Activated naive CD8-positive, alpha-beta T cell treated with anti-CD3 and anti-CD28 coated beads, Interleukin-2, amount 50 U/mL, for 24 hours (primary cell): ENCODE measurements around the gene NSMF.
"Not testable (repeated sequence)": the region's sequence is repeated elsewhere in the genome, so short reads cannot be mapped to it uniquely, and the experiment has no call there.

Experiments
- ATAC-seq: fragments of 150-1000 bp; cut with Tn5 transposase; one replicate; pipeline ENCODE4 v1.10.0; 2021
- DNase-seq: peaks from one replicate; pipeline ENCODE4 v3.0.0; 2021
- H3K27ac Mint-ChIP-seq: one replicate; pipeline ENCODE4 v1.8.0; 2021; ENCODE audit warnings: mild to moderate bottlenecking, mixed read lengths
- H3K27me3 Mint-ChIP-seq: one replicate; pipeline ENCODE4 v1.8.0; 2021; ENCODE audit warnings: mixed read lengths
- H3K36me3 Mint-ChIP-seq: one replicate; pipeline ENCODE4 v1.8.0; 2021; ENCODE audit warnings: low read depth, mixed read lengths
- H3K4me1 Mint-ChIP-seq: one replicate; pipeline ENCODE4 v1.8.0; 2021; ENCODE audit warnings: mixed read lengths
- H3K4me3 Mint-ChIP-seq: one replicate; pipeline ENCODE4 v1.8.0; 2021; ENCODE audit warnings: mild to moderate bottlenecking, moderate library complexity, mixed read lengths
- H3K9me3 Mint-ChIP-seq: one replicate; pipeline ENCODE4 v1.8.0; 2021; ENCODE audit warnings: mixed read lengths

NSMF gene

DNA sequence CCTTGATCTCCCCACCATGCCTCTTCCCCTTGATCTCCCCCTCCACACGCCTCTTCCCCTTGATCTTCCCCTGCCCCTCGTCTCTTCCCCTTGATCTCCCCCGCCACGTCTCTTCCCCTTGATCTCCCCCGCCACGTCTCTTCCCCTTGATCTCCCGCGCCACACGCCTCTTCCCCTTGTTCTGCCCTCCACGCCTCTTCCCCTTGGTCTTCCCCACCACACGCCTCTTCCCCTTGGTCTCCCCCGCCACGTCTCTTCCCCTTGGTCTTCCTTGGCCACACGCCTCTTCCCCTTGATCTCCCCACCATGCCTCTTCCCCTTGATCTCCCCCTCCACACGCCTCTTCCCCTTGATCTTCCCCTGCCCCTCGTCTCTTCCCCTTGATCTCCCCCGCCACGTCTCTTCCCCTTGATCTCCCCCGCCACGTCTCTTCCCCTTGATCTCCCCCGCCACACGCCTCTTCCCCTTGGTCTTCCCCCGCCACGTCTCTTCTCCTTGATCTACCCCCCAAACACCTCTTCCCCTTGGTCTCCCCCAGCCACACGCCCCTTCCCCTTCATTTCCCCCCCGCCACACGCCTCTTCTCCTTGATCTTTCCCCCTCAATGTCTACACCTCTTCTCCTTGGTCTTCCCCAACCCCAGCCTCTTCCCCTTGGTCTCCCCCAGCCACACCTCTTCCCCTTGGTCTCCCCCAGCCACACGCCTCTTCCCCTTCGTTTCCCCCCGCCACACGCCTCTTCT, 7.7 kb downstream of the NSMF start:
- H3K4me3 Mint-ChIP-seq, H3K27me3 Mint-ChIP-seq, H3K27ac Mint-ChIP-seq, ATAC-seq, H3K9me3 Mint-ChIP-seq, DNase-seq: not testable (repeated sequence)
- Mint-ChIP-seq H3K4me1 (peaks cover 29% of the 10 kb centered on the region), H3K36me3 (peaks cover 21% of the 10 kb centered on the region)

DNA sequence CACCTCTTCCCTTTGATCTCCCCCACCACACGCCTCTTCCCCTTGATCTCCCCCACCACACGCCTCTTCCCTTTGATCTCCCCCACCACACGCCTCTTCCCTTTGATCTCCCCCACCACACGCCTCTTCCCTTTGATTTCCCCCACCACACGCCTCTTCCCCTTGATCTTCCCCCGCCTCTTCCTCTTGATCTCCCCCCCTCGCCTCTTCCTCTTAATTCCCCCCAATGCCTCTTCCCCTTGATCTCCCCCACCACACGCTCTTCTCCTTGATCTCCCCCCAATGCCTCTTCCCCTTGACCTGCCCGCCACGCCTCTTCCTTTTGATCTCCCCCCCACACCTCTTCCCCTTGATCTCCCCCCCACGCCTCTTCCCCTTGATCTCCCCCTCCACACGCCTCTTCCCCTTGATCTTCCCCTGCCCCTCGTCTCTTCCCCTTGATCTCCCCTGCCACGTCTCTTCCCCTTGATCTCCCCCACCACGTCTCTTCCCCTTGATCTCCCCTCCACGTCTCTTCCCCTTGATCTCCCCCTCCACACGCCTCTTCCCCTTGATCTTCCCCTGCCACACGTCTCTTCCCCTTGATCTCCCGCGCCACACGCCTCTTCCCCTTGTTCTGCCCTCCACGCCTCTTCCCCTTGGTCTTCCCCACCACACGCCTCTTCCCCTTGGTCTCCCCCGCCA, 8.5 kb downstream of the NSMF start:
- ATAC-seq, H3K9me3 Mint-ChIP-seq, H3K4me3 Mint-ChIP-seq, H3K27ac Mint-ChIP-seq, DNase-seq, H3K27me3 Mint-ChIP-seq: not testable (repeated sequence)
- H3K4me1 Mint-ChIP-seq, result peaks cover 26% of the 10 kb centered on the region
- H3K36me3 Mint-ChIP-seq, result peaks cover 16% of the 10 kb centered on the region

DNA sequence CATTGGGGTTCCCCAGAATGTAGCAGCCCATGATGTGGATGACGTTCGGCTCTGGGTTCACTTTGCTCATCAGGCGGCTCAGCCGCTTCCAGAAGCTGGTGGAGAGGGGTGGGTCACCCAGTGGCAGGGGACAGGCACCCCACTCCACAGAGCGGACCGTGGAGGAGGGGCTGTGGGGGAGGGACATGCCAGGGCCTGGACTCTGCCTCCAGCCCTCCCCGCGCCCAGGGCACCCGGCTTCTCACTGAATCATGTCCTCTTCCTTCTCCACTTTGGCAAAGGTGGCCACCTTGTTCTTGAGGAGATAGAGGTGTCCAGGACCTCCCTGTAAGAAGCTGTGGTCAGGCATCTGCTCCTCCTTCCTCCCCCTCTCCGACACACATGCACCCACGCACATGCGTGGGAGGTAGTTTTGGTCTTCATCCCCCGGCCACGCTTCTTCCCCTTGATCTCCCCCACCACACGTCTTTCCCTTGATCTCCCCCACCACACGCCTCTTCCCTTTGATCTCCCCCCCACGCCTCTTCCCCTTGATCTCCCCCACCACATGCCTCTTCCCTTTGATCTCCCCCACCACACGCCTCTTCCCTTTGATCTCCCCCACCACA, 9.1 kb downstream of the NSMF start:
- Mint-ChIP-seq H3K4me3 (no peak overlapping the region), H3K36me3 (peaks cover 13% of the 10 kb centered on the region)

DNA sequence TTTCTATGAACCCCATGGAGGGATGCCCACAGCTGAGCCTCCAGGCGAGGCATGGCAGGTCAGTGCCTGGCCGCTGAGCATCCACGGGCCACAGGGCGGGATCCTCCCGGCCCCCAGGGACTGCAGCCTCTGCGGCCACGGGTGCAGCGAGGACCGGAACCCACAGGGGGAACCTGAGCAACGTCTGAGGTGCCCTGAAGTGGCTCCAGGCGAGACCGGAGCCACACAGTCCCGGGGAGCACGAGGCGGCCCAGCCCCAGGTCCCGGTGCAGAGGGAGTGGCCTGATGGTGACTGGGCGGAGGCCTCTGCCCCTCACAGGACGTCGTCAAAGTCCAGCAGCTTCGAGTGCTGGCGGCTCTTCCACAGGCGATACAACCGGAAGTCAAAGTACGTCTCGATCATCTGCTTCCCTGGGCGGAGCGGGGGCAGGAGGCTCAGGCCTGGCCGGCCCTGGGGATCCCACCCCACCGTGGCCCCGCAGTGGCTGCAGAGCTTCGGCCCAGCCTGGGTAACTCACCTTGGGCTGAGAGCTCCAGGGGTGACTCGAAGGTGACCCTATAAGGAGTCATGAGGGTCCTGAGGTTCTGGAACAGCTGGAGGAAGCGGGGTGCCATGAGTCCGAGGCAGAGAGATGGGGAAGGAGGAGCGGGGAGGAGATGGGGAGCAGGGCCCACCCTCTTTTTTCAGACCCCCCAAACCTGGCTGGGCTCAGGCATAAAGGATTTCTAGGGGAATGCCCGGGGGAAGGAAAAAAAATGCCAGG, 9.9 kb downstream of the NSMF start:
- Mint-ChIP-seq H3K36me3 (peaks cover 11% of the 10 kb centered on the region), H3K4me3 (no peak overlapping the region), H3K27ac (no peak overlapping the region), H3K27me3 (peaks cover 4% of the 10 kb centered on the region), H3K4me1 (peaks cover 27% of the 10 kb centered on the region), H3K9me3 (no peaks in the 10 kb centered on the region)
- ATAC-seq (no peak), DNase-seq (no peak)

More for the DNA sequence above, 9.1 kb downstream of the NSMF start:
- no peak for DNase-seq
- ATAC-seq, result no peak
- peaks cover 31% of the 10 kb centered on the region for H3K4me1 Mint-ChIP-seq
- H3K27ac Mint-ChIP-seq, result no peak overlapping the region
- no peaks in the 10 kb centered on the region for H3K9me3 Mint-ChIP-seq
- H3K27me3 Mint-ChIP-seq, result no peaks in the 10 kb centered on the region

DNA sequence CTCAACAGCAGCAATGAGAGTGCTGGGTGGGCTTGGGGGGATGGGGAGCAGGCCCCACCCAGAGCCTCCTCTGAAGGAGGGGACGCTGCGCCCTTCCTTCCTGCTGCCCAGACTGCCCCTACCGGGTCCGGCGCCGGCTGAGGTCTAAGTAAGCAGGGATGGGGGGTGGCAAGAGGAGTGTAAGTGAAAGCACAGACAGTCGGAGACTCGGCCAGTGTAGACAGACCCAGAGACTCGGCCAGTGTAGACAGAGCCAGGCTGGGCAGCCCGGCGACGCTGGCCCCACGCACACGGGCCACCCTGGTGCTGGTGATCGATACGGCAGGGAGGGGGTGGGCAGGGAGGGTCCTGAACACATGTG, 10.6 kb downstream of the NSMF start:
- H3K36me3 Mint-ChIP-seq, result peaks cover 8% of the 10 kb centered on the region
- no peak overlapping the region for H3K27ac Mint-ChIP-seq
- no peak for DNase-seq
- no peak for ATAC-seq
- no peaks in the 10 kb centered on the region for H3K9me3 Mint-ChIP-seq
- H3K27me3 Mint-ChIP-seq, result peaks cover 7% of the 10 kb centered on the region
- no peak overlapping the region for H3K4me3 Mint-ChIP-seq
- peaks cover 24% of the 10 kb centered on the region for H3K4me1 Mint-ChIP-seq

DNA sequence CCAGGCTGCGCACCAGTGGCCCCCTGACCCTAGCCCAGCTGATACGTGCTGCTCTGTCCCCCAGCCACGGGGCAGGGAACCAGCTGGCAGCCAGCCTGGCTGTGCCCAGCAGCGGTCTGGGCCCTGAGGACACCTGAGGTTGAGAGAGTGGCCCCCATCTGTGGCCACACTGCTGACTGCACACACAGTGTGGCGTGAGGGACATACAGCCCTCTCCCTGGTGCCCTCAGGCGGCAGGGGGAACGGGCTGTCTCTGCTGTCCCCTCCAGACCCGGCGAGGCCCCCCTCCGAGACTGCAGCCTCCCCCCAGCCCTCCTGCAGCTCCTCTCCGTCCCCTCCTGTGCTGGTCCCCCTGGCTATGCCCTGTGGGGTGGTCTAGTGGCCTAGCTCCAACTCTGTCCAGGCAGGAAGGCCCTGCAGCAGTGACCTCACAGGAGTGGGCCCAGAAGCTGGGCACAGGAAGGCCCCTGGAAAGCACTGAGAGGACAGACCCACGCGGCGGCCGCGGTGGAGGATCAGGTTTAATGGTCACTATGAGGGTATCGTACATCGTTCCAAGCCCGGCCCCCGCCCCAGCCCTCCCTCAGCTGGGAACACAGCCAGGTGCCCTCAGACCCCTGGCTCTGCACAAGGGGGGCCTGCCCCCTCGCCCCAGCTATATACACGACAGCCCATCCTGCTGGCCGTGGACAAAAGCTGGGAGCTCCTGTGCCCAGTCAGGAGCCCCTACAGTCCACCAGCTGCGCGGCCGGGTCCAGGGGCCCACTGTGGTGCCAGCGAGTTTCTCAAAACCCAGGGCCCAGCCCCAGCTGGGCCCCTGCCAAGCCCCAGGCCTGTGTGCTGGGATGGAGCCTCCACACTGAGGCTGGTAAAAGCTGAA, 11.2 kb downstream of the NSMF start:
- Mint-ChIP-seq H3K27ac (no peak overlapping the region), H3K4me1 (peaks cover 23% of the 10 kb centered on the region), H3K4me3 (no peak overlapping the region), H3K36me3 (peaks cover 7% of the 10 kb centered on the region), H3K9me3 (no peaks in the 10 kb centered on the region), H3K27me3 (peaks cover 11% of the 10 kb centered on the region)
- no peak for ATAC-seq
- no peak for DNase-seq

DNA sequence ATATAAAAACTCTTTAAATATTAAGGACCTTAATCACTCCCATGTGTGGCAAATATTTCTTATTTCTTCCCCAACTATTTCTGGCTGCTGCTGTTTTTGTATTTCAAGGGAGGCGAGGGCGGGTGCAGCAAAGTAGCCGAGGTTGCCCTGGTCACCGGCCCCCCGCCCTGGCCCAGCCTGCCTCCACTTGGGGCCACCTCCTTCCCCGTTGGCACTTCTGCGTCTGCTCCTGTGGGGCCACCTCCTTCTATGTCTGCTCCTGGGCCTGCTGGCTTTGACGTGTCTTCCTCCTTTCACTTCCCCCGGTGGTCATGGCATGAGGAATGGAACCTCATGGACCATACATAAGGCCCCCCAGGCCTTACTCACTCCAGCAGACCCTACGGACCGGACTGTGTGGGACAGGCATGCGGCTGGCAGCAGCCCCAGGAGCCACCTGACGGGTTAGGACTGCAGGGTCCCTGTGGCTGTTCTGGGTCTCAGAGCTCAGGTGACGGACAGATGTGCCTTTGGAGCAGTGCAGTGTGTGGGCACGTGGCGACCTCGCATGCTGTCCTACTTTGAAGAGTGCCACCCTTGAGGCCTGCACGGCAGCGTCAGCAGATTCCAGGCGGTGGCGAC, 12.2 kb downstream of the NSMF start:
- Mint-ChIP-seq H3K27me3 (peaks cover 20% of the 10 kb centered on the region), H3K27ac (no peak overlapping the region), H3K4me3 (no peak overlapping the region), H3K9me3 (no peaks in the 10 kb centered on the region), H3K4me1 (peaks cover 18% of the 10 kb centered on the region), H3K36me3 (peaks cover 2% of the 10 kb centered on the region)
- ATAC-seq (no peak), DNase-seq (no peak)

DNA sequence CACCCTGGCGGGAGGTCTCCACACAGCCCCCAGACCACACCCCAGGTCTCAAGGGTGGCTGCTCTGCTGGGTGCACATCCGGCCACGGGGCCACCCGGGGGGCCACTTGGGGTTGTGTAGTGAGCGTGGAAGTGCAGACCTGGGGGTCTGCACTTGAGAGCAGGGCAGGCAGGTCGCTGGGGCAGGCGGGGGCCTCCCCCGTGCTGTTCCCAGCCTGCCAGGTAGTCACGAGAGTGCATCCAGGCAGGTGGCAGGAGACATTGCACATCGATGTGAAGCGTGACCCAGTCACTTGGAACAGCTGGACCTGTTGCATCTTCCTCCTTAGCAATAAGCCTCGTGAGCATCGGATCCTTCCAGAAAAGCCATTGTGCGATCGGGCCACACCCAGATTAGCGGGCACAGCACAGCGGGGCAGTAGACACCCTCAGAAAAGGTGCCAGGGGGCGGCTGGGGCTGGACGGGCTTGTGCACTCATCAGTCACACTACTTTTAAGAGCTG, 13.2 kb downstream of the NSMF start:
- no peaks in the 10 kb centered on the region for H3K9me3 Mint-ChIP-seq
- DNase-seq (no peak), ATAC-seq (no peak)
- peaks cover 2% of the 10 kb centered on the region for H3K36me3 Mint-ChIP-seq
- no peak overlapping the region for H3K4me3 Mint-ChIP-seq
- H3K4me1 Mint-ChIP-seq, result peaks cover 20% of the 10 kb centered on the region
- H3K27ac Mint-ChIP-seq, result no peak overlapping the region
- peaks cover 21% of the 10 kb centered on the region for H3K27me3 Mint-ChIP-seq

DNA sequence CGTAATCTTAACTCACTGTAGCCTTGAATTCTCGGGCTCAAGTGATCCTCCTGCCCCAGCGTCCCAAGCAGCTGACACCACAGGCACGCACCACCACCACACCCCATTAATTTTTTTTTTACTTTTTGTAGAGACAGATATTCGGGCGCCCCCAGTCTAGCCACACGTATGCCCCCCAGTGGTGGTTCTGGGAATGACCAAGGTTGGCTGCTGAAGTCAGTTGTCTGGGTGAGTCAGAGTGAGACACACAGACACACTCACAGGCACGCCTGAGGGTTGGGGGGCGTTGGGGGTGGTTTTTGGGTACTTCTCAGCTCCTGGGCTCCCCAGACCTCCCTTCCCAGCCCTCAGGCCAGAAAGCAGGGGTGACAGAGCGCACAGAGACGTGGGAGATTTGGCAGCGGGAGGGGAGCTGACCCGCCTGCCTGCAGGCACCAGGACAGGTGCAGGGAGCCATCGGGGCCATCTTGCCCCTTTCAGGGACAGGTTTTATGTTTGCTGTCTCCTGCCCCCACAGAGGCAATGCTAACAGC, 13.8 kb downstream of the NSMF start:
- H3K27ac Mint-ChIP-seq, result no peak overlapping the region
- no peaks in the 10 kb centered on the region for H3K9me3 Mint-ChIP-seq
- DNase-seq (peak; percentile 88), ATAC-seq (peak; percentile 82)
- H3K4me1 Mint-ChIP-seq, result peaks cover 17% of the 10 kb centered on the region
- H3K4me3 Mint-ChIP-seq, result no peak overlapping the region
- peaks cover 21% of the 10 kb centered on the region for H3K27me3 Mint-ChIP-seq
- peaks cover 2% of the 10 kb centered on the region for H3K36me3 Mint-ChIP-seq

DNA sequence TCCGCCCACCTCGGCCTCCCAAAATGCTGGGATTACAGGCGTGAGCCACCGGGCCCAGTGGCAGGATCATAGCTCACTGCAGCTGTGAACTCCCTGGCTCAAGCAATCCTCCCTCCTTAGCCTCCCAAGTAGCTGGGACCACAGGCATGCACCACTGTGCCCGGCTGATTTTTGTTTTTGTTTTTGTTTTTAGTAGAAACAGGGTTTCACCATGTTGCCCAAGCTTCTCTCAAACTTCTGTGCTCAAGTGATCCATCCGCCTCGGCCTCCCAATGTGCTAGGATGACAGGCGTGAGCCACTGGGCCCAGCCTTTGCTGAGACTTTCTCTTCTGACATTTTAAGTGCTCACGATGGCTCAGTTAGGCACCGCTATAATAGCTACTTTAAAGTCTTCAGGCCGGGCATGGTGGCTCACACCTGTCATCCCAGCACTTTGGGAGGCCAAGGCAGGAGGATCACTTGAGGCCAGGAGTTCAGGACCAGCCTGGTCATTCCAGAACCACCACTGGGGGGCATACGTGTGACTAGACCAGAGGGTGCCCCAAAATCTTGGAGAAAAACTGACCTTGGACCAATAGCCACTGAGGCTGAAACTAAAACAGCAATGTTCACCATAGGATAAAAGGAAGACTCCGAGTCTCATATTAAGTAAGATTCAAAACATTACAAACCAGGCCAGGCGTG, 14.9 kb downstream of the NSMF start:
- no peaks in the 10 kb centered on the region for H3K36me3 Mint-ChIP-seq
- H3K4me3 Mint-ChIP-seq, result no peak overlapping the region
- no peak overlapping the region for H3K27ac Mint-ChIP-seq
- DNase-seq, result no peak
- H3K9me3 Mint-ChIP-seq, result no peaks in the 10 kb centered on the region
- peaks cover 21% of the 10 kb centered on the region for H3K27me3 Mint-ChIP-seq
- no peak for ATAC-seq
- H3K4me1 Mint-ChIP-seq, result peaks cover 15% of the 10 kb centered on the region

DNA sequence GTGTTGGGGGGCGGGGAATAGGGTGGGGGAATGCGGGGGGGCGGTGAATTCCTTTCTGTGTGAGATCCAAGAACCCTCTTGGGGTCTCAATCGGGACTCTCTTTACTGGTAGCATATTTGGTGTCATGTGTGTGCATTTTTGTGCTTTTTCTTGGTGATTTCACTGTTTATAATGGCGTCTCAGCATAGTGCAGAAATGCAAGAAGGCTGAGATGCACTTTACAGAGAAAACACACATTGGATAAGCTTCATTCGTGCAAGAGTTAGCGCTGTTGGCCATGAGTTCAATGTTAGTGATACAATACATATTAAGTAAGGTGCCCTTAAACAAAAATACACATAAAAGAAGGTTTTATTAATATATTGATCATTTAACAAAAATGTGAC, 17.2 kb downstream of the NSMF start:
- ATAC-seq, result no peak
- DNase-seq, result no peak
- Mint-ChIP-seq H3K27ac (no peak overlapping the region), H3K4me3 (peak overlapping the region; percentile 21), H3K36me3 (no peaks in the 10 kb centered on the region), H3K4me1 (peaks cover 13% of the 10 kb centered on the region), H3K9me3 (no peaks in the 10 kb centered on the region), H3K27me3 (peaks cover 21% of the 10 kb centered on the region)

DNA sequence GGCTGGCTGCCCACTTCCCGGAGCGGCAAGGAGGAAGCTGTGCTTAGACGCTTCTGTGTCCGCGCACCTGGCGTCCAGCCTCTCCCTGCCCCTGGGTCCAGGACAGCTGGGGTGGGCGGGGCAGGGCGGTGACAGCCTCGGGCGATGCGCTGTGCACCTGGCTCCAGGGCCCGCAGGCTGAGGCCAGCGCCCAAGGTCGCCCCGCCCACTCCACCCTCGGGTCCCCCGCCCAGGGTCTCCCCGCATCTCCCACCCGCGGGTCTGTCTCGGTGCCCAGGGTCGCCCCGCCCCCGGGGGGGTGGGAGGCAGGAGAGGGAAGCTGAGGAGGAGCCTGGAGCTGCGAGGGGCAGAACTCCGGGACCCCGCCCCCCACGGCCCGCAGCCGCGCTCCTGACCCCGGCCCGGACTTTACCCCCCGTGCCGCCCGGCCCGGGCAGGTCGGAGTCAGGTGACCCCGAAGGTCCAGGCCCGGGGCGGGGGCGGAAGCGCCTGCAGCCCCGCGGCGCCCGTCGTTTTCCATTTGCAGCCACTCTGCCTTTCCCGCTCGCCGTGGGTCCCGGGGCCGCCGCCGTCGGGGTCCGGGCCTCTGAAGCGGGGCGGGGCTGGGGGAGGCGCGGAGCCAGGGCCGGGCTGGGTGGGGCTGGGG, 17.7 kb downstream of the NSMF start, which contains the start of gene ENTPD8:
Gene ENTPD8 (minus strand): TSS at position 69 of the 646 bp plus-strand sequence. CDS start 3,072 bp downstream, outside the sequence.
- H3K4me3 Mint-ChIP-seq, result peak within 1 kb of the TSS; percentile 21
- ATAC-seq (no peak), DNase-seq (no peak)
- no peak within 1 kb of the TSS for H3K27ac Mint-ChIP-seq
- no peaks in the 10 kb centered on the region for H3K36me3 Mint-ChIP-seq
- H3K27me3 Mint-ChIP-seq, result peaks cover 21% of the 10 kb centered on the region
- H3K4me1 Mint-ChIP-seq, result peaks cover 13% of the 10 kb centered on the region
- no peaks in the 10 kb centered on the region for H3K9me3 Mint-ChIP-seq
